GM23338 (cell line): ENCODE data around the gene IGSF8. TPM values are rescaled to one million over a fixed set of nuclear protein-coding genes. Genes with fewer than 3 reads are reported as not detected.

Source experiments
- ATAC-seq: fragments of 200-7000 bp; cut with Tn5 transposase; 3 replicates; pipeline ENCODE4 v1.9.1; 2020
- DNase-seq: peaks from one replicate; pipeline ENCODE4 v3.0.0-alpha.2; 2015; ENCODE audit warnings: low spot score
- H2AFZ ChIP-seq: fragments of 200-600 bp; sonication (generic); 2 replicates; pipeline ENCODE4 v1.8.0; 2016; ENCODE audit warnings: antibody characterized with exemption, mild to moderate bottlenecking, moderate library complexity
- H3F3A ChIP-seq: fragments of 200-600 bp; sonication (generic); replicated peaks from 2 replicates; pipeline ENCODE4 v1.8.0; 2017; ENCODE audit warnings: antibody characterized with exemption, mixed run types, low read depth
- H3K27ac ChIP-seq: fragments of 200-600 bp; sonication (generic); 2 replicates; pipeline ENCODE4 v1.6.1; 2016; ENCODE audit warnings: low read depth
- H3K27me3 ChIP-seq: fragments of 200-600 bp; sonication (generic); 2 replicates; pipeline ENCODE4 v1.8.0; 2016; ENCODE audit warnings: mild to moderate bottlenecking, mixed run types, moderate library complexity; ENCODE audit not compliant: insufficient read depth
- H3K36me3 ChIP-seq: fragments of 200-600 bp; sonication (generic); 2 replicates; pipeline ENCODE4 v1.8.0; 2016; ENCODE audit warnings: mild to moderate bottlenecking; ENCODE audit not compliant: insufficient read depth
- H3K4me1 ChIP-seq: fragments of 200-600 bp; sonication (generic); 2 replicates; pipeline ENCODE4 v1.8.0; 2016; ENCODE audit warnings: mild to moderate bottlenecking, moderate library complexity; ENCODE audit not compliant: insufficient read depth
- H3K4me2 ChIP-seq: fragments of 200-600 bp; sonication (generic); 2 replicates; pipeline ENCODE4 v1.7.1; 2017; ENCODE audit warnings: mixed run types
- H3K4me3 ChIP-seq: fragments of 200-600 bp; sonication (generic); 2 replicates; pipeline ENCODE4 v1.6.1; 2016; ENCODE audit warnings: mixed run types
- H3K79me2 ChIP-seq: fragments of 200-600 bp; sonication (generic); replicated peaks from 2 replicates; pipeline ENCODE4 v1.8.0; 2017; ENCODE audit warnings: mild to moderate bottlenecking; ENCODE audit not compliant: insufficient read depth
- H3K9me2 ChIP-seq: fragments of 200-600 bp; sonication (generic); 2 replicates; pipeline ENCODE4 v1.8.0; 2017; ENCODE audit not compliant: insufficient read depth
- H4K20me1 ChIP-seq: fragments of 200-600 bp; sonication (generic); replicated peaks from 2 replicates; pipeline ENCODE4 v1.8.0; 2017; ENCODE audit warnings: mild to moderate bottlenecking; ENCODE audit not compliant: insufficient read depth
- H3K27ac Mint-ChIP-seq: 2 replicates; pipeline ENCODE4 v1.8.0; 2020; ENCODE audit warnings: inconsistent platforms, mild to moderate bottlenecking, moderate library complexity, mixed read lengths
- H3K27me3 Mint-ChIP-seq: 3 replicates; pipeline ENCODE4 v1.8.0; 2022; ENCODE audit warnings: low read depth, mild to moderate bottlenecking, moderate library complexity, mixed read lengths, inconsistent platforms; ENCODE audit not compliant: insufficient read depth, poor library complexity
- H3K36me3 Mint-ChIP-seq: 3 replicates; pipeline ENCODE4 v1.8.0; 2021; ENCODE audit warnings: low read depth, mild to moderate bottlenecking, inconsistent platforms, moderate library complexity, mixed read lengths
- H3K4me1 Mint-ChIP-seq: 3 replicates; pipeline ENCODE4 v1.8.0; 2020; ENCODE audit warnings: mild to moderate bottlenecking, inconsistent platforms, mixed read lengths
- H3K4me3 Mint-ChIP-seq: 3 replicates; pipeline ENCODE4 v1.8.0; 2021; ENCODE audit warnings: moderate library complexity, mild to moderate bottlenecking, inconsistent platforms, mixed read lengths
- H3K9me3 Mint-ChIP-seq: 3 replicates; pipeline ENCODE4 v1.8.0; 2020; ENCODE audit warnings: moderate library complexity, mild to moderate bottlenecking, inconsistent platforms, mixed read lengths
- CTCF ChIP-seq, 2 experiments: fragments of 200-600 bp in 1 of 2; sonication (generic) in 1 of 2; conservative IDR thresholded peaks; 2 replicates each; pipeline versions ENCODE4 v1.5.1 to v1.6.1; 2016 to 2017; ENCODE audit warnings: antibody characterized with exemption in 2 of 2, low read depth in 2 of 2, mild to moderate bottlenecking in 2 of 2, moderate library complexity in 1 of 2
- ETS1 ChIP-seq: IDR thresholded peaks from 2 replicates; pipeline ENCODE4 v1.6.1; 2016; ENCODE audit warnings: antibody characterized with exemption
- EZH2 ChIP-seq: fragments of 200-600 bp; sonication (generic); IDR thresholded peaks from one replicate; pipeline ENCODE4 v1.8.0; 2017; ENCODE audit warnings: antibody characterized with exemption, mild to moderate bottlenecking, low read depth; ENCODE audit not compliant: unreplicated experiment
- REST ChIP-seq: IDR thresholded peaks from one replicate; pipeline ENCODE4 v1.6.1; 2018; ENCODE audit warnings: antibody characterized with exemption; ENCODE audit not compliant: unreplicated experiment
- ZNF331 ChIP-seq: fragments of 250-450 bp; sonication (Bioruptor Pico); IDR thresholded peaks from 2 replicates; pipeline ENCODE4 v1.5.0; 2020; ENCODE audit warnings: low read depth, mild to moderate bottlenecking, moderate library complexity
- ZNF462 ChIP-seq: fragments of 250-450 bp; sonication (Bioruptor Pico); IDR thresholded peaks from 2 replicates; pipeline ENCODE4 v1.5.0; 2020; ENCODE audit warnings: mild to moderate bottlenecking, moderate library complexity
- polyA plus RNA-seq: library from polyadenylated mRNA; unstranded; fragments of >200 nt; fragmentation: Nextera tagmentation; extraction: Ambion mirVana; gene quantifications from 2 replicates; pipeline ENCODE4 v1.2.1, GENCODE V29; 2016
- total RNA-seq: library from RNA; depleted of rRNA; stranded (reverse); fragments of >200 nt; shearing (Covaris generic); gene quantifications from 2 replicates; pipeline ENCODE4 v1.2.3, GENCODE V29; 2014

Gene IGSF8
- total and polyA plus RNA-seq, 2 experiments from 2014 or later, result 38.4 to 120 TPM

GRCh38 chr1:160046494-160047110 lies 51.8 kb downstream of the IGSF8 start:
- Histone ChIP-seq H3K9me2 (no peaks in the 10 kb centered on the region; the same call in 1 of the 2 replicates), H3K27me3 (peaks cover 8% of the 10 kb centered on the region; the same call in 1 of the 2 replicates), H3F3A (0 out of 2 replicates have a peak, but pooled peaks cover 6% of the 10 kb centered on the region), H3K4me2 (peak overlapping the region; percentile 70), H3K79me2 (no peaks in the 10 kb centered on the region), H3K4me3 (peak overlapping the region; percentile 28; the same call in 1 of the 2 replicates), H3K36me3 (no peaks in the 10 kb centered on the region), H4K20me1 (no peaks in the 10 kb centered on the region), H2AFZ (peak overlapping the region; percentile 53), H3K4me1 (peaks cover 29% of the 10 kb centered on the region), H3K27ac (no peak overlapping the region; the same call in 1 of the 2 replicates)
- H3K36me3 Mint-ChIP-seq, result 0 out of 3 replicates have a peak, but pooled peaks cover 3% of the 10 kb centered on the region
- 0 out of 2 replicates have a peak overlapping the region, but pooled peaks have one; percentile 19 for H3K27ac Mint-ChIP-seq
- H3K4me1 Mint-ChIP-seq, result peaks cover 29% of the 10 kb centered on the region
- H3K4me3 Mint-ChIP-seq, result peak overlapping the region; percentile 13; the same call in 2 of the 3 replicates
- TF ChIP-seq REST (no peak), EZH2 (no peak), ZNF462 (peak; percentile 30; the same call in 1 of the 2 replicates), ZNF331 (CRISPR knock-in tag) (no peak), CTCF (conservative IDR thresholded peaks at IDR 0.05; ENCODE audit: low read depth in 2 of 2) (peak; percentile 82 to 85), ETS1 (no peak)
- peaks cover 6% of the 10 kb centered on the region for H3K27me3 Mint-ChIP-seq
- DNase-seq, result peak; percentile 84
- ATAC-seq, result peak; percentile 93
- no peaks in the 10 kb centered on the region for H3K9me3 Mint-ChIP-seq
